SK-N-SH treated with all-trans-retinoic acid at 6 μM for 48 hours (cell line): ENCODE measurements around the gene CELSR2.

Experiments used
- ATAC-seq: fragments of 200-7000 bp; cut with Tn5 transposase; 3 replicates; pipeline ENCODE4 v1.9.1; 2020; ENCODE audit warnings: mild to moderate bottlenecking, moderate library complexity
- ARNTL ChIP-seq: fragments of 450-650 bp; formaldehyde crosslinking; IDR thresholded peaks from 2 replicates; pipeline ENCODE4 v1.5.0; 2020; ENCODE audit warnings: low read depth, mild to moderate bottlenecking, moderate library complexity, borderline replicate concordance
- BACH2 ChIP-seq: fragments of 250-450 bp; sonication (Bioruptor Pico); IDR thresholded peaks from 2 replicates; pipeline ENCODE4 v1.9.0; 2021; ENCODE audit warnings: mild to moderate bottlenecking, borderline replicate concordance
- CREB5 ChIP-seq: fragments of 250-450 bp; sonication (Bioruptor Pico); IDR thresholded peaks from 2 replicates; pipeline ENCODE4 v1.5.1; 2020; ENCODE audit warnings: low read depth, mild to moderate bottlenecking, moderate library complexity
- CSDC2 ChIP-seq: fragments of 250-450 bp; sonication (Bioruptor Pico); IDR thresholded peaks from 2 replicates; pipeline ENCODE4 v1.5.0; 2020; ENCODE audit warnings: mild to moderate bottlenecking, moderate library complexity
- CSRNP3 ChIP-seq: fragments of 250-450 bp; sonication (Bioruptor Pico); IDR thresholded peaks from 2 replicates; pipeline ENCODE4 v1.5.1; 2021; ENCODE audit warnings: mild to moderate bottlenecking, moderate library complexity
- ESRRG ChIP-seq: fragments of 250-450 bp; sonication (Bioruptor Pico); IDR thresholded peaks from 2 replicates; pipeline ENCODE4 v1.6.1; 2021; ENCODE audit warnings: mild to moderate bottlenecking
- GLIS3 ChIP-seq: fragments of 250-450 bp; sonication (Bioruptor Pico); IDR thresholded peaks from 2 replicates; pipeline ENCODE4 v1.5.0; 2020; ENCODE audit warnings: mild to moderate bottlenecking, moderate library complexity
- ISL1 ChIP-seq: fragments of 250-450 bp; sonication (Bioruptor Pico); IDR thresholded peaks from 2 replicates; pipeline ENCODE4 v2.1.2; 2022; ENCODE audit warnings: mild to moderate bottlenecking, moderate library complexity
- OSR1 ChIP-seq: fragments of 250-450 bp; sonication (Bioruptor Pico); IDR thresholded peaks from 2 replicates; pipeline ENCODE4 v1.8.0; 2022; ENCODE audit warnings: moderate library complexity, mild to moderate bottlenecking, inconsistent platforms
- PATZ1 ChIP-seq: fragments of 250-450 bp; sonication (Bioruptor Pico); IDR thresholded peaks from 2 replicates; pipeline ENCODE4 v1.8.0; 2020; ENCODE audit warnings: mild to moderate bottlenecking, moderate library complexity, borderline replicate concordance
- POU6F1 ChIP-seq: fragments of 250-450 bp; sonication (Bioruptor Pico); IDR thresholded peaks from 2 replicates; pipeline ENCODE4 v1.8.0; 2021; ENCODE audit warnings: low read depth, mild to moderate bottlenecking, moderate library complexity, borderline replicate concordance
- PPARA ChIP-seq: fragments of 250-450 bp; sonication (Bioruptor Pico); IDR thresholded peaks from 2 replicates; pipeline ENCODE4 v1.5.0; 2020; ENCODE audit warnings: mild to moderate bottlenecking, borderline replicate concordance
- RARB ChIP-seq: fragments of 250-450 bp; sonication (Bioruptor Pico); IDR thresholded peaks from 2 replicates; pipeline ENCODE4 v1.8.0; 2021; ENCODE audit warnings: mild to moderate bottlenecking, moderate library complexity
- SNAI2 ChIP-seq: fragments of 250-450 bp; sonication (Bioruptor Pico); IDR thresholded peaks from 2 replicates; pipeline ENCODE4 v1.5.0; 2020; ENCODE audit warnings: mild to moderate bottlenecking, moderate library complexity
- TCF4 ChIP-seq: fragments of 250-450 bp; sonication (Bioruptor Pico); IDR thresholded peaks from 2 replicates; pipeline ENCODE4 v1.8.0; 2021; ENCODE audit warnings: mild to moderate bottlenecking, moderate library complexity, borderline replicate concordance
- TOX ChIP-seq: fragments of 250-450 bp; sonication (Bioruptor Pico); IDR thresholded peaks from 2 replicates; pipeline ENCODE4 v1.8.0; 2021; ENCODE audit warnings: mild to moderate bottlenecking, moderate library complexity, borderline replicate concordance
- TSHZ2 ChIP-seq: fragments of 250-450 bp; sonication (Bioruptor Pico); IDR thresholded peaks from 2 replicates; pipeline ENCODE4 v1.5.0; 2020; ENCODE audit warnings: mild to moderate bottlenecking, moderate library complexity
- ZC3H10 ChIP-seq: fragments of 250-450 bp; sonication (Bioruptor Pico); IDR thresholded peaks from 2 replicates; pipeline ENCODE4 v1.5.1; 2021; ENCODE audit warnings: mild to moderate bottlenecking, moderate library complexity
- ZFP3 ChIP-seq: fragments of 250-450 bp; sonication (Bioruptor Pico); IDR thresholded peaks from 2 replicates; pipeline ENCODE4 v1.5.0; 2020; ENCODE audit warnings: mild to moderate bottlenecking, moderate library complexity
- ZFP30 ChIP-seq: fragments of 450-650 bp; formaldehyde crosslinking; IDR thresholded peaks from 2 replicates; pipeline ENCODE4 v1.5.0; 2022; ENCODE audit warnings: mild to moderate bottlenecking, moderate library complexity
- ZNF565 ChIP-seq: fragments of 450-650 bp; formaldehyde crosslinking; conservative IDR thresholded peaks from 2 replicates; pipeline ENCODE4 v1.5.0; 2020; ENCODE audit warnings: low read depth, mild to moderate bottlenecking, moderate library complexity
- ZNF70 ChIP-seq: fragments of 450-650 bp; formaldehyde crosslinking; IDR thresholded peaks from 2 replicates; pipeline ENCODE4 v1.5.0; 2020; ENCODE audit warnings: mild to moderate bottlenecking, moderate library complexity
- ZNF8 ChIP-seq: fragments of 450-650 bp; formaldehyde crosslinking; IDR thresholded peaks from 2 replicates; pipeline ENCODE4 v1.5.0; 2020; ENCODE audit warnings: mild to moderate bottlenecking, moderate library complexity

CELSR2 gene

GRCh38 chr1:109231066-109231465, 18.3 kb upstream of the CELSR2 start:
- TF ChIP-seq ZFP3 (CRISPR knock-in tag) (no peak), POU6F1 (CRISPR knock-in tag) (no peak), ZFP30 (CRISPR knock-in tag) (no peak), SNAI2 (CRISPR knock-in tag) (no peak), ZNF8 (CRISPR knock-in tag) (no peak), PPARA (no peak), GLIS3 (CRISPR knock-in tag) (no peak), CSDC2 (CRISPR knock-in tag) (no peak), RARB (CRISPR knock-in tag) (no peak), OSR1 (CRISPR knock-in tag) (no peak), CSRNP3 (no peak), TOX (CRISPR knock-in tag) (no peak), ZC3H10 (CRISPR knock-in tag) (no peak), ZNF70 (CRISPR knock-in tag) (no peak), ZNF565 (CRISPR knock-in tag) (no peak), CREB5 (no peak), PATZ1 (CRISPR knock-in tag) (no peak), BACH2 (CRISPR knock-in tag) (no peak), ESRRG (CRISPR knock-in tag) (no peak), TSHZ2 (CRISPR knock-in tag) (no peak)
- no peak for ATAC-seq

- no peak for ATAC-seq
- TF ChIP-seq TCF4 (CRISPR knock-in tag) (no peak), ARNTL (CRISPR knock-in tag) (no peak), ZNF565 (CRISPR knock-in tag) (no peak), POU6F1 (CRISPR knock-in tag) (no peak), PATZ1 (CRISPR knock-in tag) (no peak), ESRRG (CRISPR knock-in tag) (no peak), CREB5 (no peak), TSHZ2 (CRISPR knock-in tag) (no peak), ISL1 (CRISPR knock-in tag) (no peak), OSR1 (CRISPR knock-in tag) (no peak), ZNF8 (CRISPR knock-in tag) (no peak), ZFP30 (CRISPR knock-in tag) (no peak), SNAI2 (CRISPR knock-in tag) (no peak)
Measured at GRCh38 chr1:109235137-109235536, 14.2 kb upstream of the CELSR2 start.
